ENCODE data around the gene MANSC1.
"Not testable (repeated sequence)": the region's sequence is repeated elsewhere in the genome, so short reads cannot be mapped to it uniquely, and the experiment has no call there.

The MANSC1 gene

GRCh38 chr12:12323591-12323990 is 26.5 kb downstream of the MANSC1 start:
- no peak for DNase-seq (ENCODE audit: low read depth)

GRCh38 chr12:12323118-12323517 is 26.9 kb downstream of the MANSC1 start:
- no peak for DNase-seq (ENCODE audit: low read depth)

- DNase-seq (ENCODE audit: low read depth), result no peak
Measured at GRCh38 chr12:12319451-12320183, 30.4 kb downstream of the MANSC1 start.

- DNase-seq (ENCODE audit: low read depth), result no peak
Measured at GRCh38 chr12:12315838-12316237, 34.2 kb downstream of the MANSC1 start.

- not testable (repeated sequence) for DNase-seq (ENCODE audit: low read depth)
Measured at GRCh38 chr12:12310695-12311094, 39.3 kb downstream of the MANSC1 start.

GRCh38 chr12:12305568-12306300 is 44.3 kb downstream of the MANSC1 start:
- DNase-seq (ENCODE audit: low read depth), result no peak

- no peak for DNase-seq (ENCODE audit: low read depth)
Measured at GRCh38 chr12:12302976-12303375, 47.1 kb downstream of the MANSC1 start.

- no peak for DNase-seq (ENCODE audit: low read depth)
Measured at GRCh38 chr12:12301122-12301521, 48.9 kb downstream of the MANSC1 start.

GRCh38 chr12:12297201-12297830 is 52.7 kb downstream of the MANSC1 start:
- DNase-seq (ENCODE audit: low read depth), result no peak

GRCh38 chr12:12294215-12295005 is 55.6 kb downstream of the MANSC1 start:
- no peak for DNase-seq (ENCODE audit: low read depth)

- no peak for DNase-seq (ENCODE audit: low read depth)
Measured at GRCh38 chr12:12290206-12290605, 59.8 kb downstream of the MANSC1 start.

- DNase-seq (ENCODE audit: low read depth), result no peak
Measured at GRCh38 chr12:12286441-12286840, 63.6 kb downstream of the MANSC1 start.

GRCh38 chr12:12282761-12283425 is 67.1 kb downstream of the MANSC1 start:
- DNase-seq (ENCODE audit: low read depth), result no peak

GRCh38 chr12:12282202-12282601 is 67.8 kb downstream of the MANSC1 start:
- DNase-seq (ENCODE audit: low read depth), result no peak

- no peak for DNase-seq (ENCODE audit: low read depth)
Measured at GRCh38 chr12:12281134-12281533, 68.9 kb downstream of the MANSC1 start.

- DNase-seq (ENCODE audit: low read depth), result no peak
Measured at GRCh38 chr12:12278899-12279298, 71.1 kb downstream of the MANSC1 start.

Measured in stimulated activated CD8-positive, alpha-beta memory T cell treated with anti-CD3 and anti-CD28 coated beads, Interleukin-4, amount 100 ng/mL, for 24 hours (primary cell).